A549 treated with Hydrocortisone at 1 μM for 4 hours (cell line): ENCODE results near the gene RTKN2. TPM values are rescaled to one million over a fixed set of nuclear protein-coding genes. Genes with fewer than 3 reads are reported as not detected.

Experiments used
- total RNA-seq: library from RNA; stranded (reverse); fragments of 200-300 nt; extraction: Qiagen RNA extraction; gene quantifications from 5 replicates; pipeline ENCODE4 v1.2.3, GENCODE V29; 2022

Gene RTKN2, protein sequence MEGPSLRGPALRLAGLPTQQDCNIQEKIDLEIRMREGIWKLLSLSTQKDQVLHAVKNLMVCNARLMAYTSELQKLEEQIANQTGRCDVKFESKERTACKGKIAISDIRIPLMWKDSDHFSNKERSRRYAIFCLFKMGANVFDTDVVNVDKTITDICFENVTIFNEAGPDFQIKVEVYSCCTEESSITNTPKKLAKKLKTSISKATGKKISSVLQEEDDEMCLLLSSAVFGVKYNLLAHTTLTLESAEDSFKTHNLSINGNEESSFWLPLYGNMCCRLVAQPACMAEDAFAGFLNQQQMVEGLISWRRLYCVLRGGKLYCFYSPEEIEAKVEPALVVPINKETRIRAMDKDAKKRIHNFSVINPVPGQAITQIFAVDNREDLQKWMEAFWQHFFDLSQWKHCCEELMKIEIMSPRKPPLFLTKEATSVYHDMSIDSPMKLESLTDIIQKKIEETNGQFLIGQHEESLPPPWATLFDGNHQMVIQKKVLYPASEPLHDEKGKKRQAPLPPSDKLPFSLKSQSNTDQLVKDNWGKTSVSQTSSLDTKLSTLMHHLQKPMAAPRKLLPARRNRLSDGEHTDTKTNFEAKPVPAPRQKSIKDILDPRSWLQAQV
- total RNA-seq = 0.84 to 0.93 TPM (median 0.91 TPM) in 5 replicates

DNA sequence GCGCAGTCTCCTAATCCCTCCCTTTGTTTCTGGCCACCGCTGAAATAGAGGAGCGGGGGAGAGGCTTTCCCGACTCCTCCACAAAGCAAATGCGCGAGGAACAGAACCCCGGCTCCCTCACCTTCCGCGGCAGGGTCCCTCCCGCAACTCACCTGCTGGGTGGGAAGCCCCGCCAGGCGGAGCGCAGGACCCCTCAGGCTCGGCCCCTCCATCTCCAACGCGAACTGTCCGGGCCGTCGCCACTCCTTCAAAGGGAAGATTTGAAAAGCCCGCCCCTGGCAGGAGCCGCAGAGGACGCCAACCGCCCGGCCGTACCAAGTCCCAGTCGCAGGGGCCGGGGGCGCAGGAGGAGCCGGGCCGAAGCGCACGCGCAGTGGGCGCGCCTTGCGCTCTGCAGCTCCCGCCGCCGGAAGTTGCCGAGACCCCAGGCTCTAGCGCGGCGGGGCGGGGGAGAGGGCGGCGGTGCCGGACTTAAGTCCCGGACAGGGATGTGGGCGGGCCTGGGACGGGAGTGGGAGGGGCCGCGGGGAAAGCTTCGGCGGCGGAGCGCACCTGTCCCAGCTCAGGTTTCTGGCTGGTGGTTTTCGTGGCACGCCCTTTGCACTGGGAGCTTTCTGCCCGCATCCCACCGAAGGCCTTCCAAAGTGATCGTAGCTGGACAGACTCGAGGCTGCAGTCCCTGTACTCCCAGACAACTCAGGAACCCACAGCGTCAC lies at the start of gene RTKN2:
RTKN2 (minus strand) TSS at position 446 of the 716 bp plus-strand sequence; CDS start at position 212, 234 bp downstream.

Other genes starting within 250 kb of the RTKN2 start
- gene ZNF365, start 105.5 kb upstream of the RTKN2 start, total RNA-seq = 0.83 to 1.2 TPM (median 1.0 TPM) in 5 replicates